Epithelial cell of esophagus (primary cell): ENCODE measurements around the gene RSAD1.

Source experiments
- DNase-seq: peaks from one replicate; pipeline ENCODE4 v3.0.0; 2010; ENCODE audit warnings: low read depth
- H3K4me3 ChIP-seq: 2 replicates; pipeline ENCODE4 v1.5.1; 2011; ENCODE audit warnings: mild to moderate bottlenecking, low read length, control low read depth
- TF ChIP-seq, protein P1 (sequence below): IDR thresholded peaks from 2 replicates; pipeline ENCODE4 v1.5.1; 2011; ENCODE audit warnings: low read depth, mild to moderate bottlenecking, low read length, control low read depth, inconsistent platforms; ENCODE audit not compliant: insufficient read depth; ENCODE audit errors: missing control alignments

The RSAD1 gene

DNA sequence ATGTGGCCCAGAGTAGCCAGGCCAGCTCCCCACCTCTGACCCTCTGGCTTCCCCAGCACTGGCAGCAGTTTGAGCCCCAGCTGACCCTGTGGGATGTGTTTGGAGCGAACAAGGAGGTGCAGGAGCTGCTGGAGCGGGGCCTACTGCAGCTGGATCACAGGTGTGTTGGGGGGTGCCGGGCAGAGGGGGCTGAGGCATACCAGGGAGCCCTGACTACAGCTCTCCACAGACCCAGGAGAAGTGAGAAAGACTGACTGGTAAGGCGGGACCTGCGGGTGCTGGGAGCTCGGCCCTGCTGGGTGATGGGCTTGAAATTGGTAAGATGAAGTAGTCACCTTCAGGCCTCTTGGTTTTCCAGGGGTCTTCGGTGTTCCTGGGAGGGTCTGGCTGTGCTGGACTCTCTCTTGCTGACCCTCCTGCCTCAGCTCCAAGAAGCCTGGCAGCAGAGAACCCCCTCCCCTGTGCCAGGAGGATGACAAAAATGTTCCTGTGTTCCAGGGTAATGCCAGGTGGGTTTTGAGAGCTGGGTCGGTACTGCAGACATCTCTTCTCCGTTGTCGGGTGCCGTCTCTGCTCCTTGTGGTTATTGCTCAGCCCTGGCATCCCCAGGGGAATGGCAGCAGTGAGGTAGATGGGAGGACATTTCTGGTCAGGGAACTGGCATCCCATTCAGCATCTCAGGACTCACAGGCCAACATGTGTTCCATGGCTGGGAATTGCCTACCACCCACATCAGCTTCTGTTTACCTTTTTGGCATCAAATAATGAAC, 5.9 kb downstream of the RSAD1 start:
- TF ChIP-seq, protein P1, sequence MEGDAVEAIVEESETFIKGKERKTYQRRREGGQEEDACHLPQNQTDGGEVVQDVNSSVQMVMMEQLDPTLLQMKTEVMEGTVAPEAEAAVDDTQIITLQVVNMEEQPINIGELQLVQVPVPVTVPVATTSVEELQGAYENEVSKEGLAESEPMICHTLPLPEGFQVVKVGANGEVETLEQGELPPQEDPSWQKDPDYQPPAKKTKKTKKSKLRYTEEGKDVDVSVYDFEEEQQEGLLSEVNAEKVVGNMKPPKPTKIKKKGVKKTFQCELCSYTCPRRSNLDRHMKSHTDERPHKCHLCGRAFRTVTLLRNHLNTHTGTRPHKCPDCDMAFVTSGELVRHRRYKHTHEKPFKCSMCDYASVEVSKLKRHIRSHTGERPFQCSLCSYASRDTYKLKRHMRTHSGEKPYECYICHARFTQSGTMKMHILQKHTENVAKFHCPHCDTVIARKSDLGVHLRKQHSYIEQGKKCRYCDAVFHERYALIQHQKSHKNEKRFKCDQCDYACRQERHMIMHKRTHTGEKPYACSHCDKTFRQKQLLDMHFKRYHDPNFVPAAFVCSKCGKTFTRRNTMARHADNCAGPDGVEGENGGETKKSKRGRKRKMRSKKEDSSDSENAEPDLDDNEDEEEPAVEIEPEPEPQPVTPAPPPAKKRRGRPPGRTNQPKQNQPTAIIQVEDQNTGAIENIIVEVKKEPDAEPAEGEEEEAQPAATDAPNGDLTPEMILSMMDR, result no peak
- no peak overlapping the region for H3K4me3 ChIP-seq
- DNase-seq, result no peak

DNA sequence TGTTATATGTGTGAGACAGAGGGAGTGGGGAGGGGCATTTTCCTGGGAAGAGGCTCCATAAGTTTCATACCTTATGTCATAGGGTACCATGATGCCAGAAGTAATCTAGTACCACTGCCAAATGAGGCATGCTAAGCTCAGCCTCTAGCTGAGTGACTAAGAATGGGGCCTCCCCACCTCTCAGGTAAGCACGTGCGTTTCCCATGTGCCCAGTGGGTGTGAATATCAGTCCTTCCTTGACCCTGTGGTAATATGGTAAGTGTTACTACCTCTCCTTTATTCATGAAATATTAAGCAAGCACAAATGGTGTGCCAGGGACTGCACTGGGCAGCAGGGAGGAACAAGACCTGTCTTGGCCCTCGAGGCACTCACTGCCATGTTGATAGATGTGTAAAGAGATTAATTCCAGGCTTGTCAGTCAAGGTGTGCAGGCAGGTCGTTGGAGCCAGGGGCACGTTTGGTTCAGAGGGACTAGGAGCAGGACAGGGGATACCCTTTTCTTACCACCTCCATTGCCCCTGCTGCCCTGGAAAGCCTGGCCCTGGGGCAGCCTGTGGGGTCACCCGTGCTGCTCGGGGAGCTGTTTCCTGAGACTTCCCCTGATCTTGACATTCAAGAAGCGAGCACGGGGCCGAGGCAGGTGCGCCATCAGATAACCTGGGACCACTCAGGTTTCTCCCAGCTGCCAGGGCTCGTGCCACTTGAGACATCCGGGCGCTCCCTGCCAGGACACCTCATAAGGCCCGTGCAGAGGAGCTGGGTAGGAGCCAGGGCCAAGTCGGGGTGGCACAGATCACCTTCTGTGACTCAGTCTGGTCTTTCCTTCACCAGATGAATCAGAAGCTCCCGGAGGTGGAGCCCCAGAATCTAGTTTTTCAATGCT, 8.8 kb downstream of the RSAD1 start:
- DNase-seq, result peak; percentile 95
- no peak overlapping the region for H3K4me3 ChIP-seq
- TF ChIP-seq, protein P1, result no peak

DNA sequence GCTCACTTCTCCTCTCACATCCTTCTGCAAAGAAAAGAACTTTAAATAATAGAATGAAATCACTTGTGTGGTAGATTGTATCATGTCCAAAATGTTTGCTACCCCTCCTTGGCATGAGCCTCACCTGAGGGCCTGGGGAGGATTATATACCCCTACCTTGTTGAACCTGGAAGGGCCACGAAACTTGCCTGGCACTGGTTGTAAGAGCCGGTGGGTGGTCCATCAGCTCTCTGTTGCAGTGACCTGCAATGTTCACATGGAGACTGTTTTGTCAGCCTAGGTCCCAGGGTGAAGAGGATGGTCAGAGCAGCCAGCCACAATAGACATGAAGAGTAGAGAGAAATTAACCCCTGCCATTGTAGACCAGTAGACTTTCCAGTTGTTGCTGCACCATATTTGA, 10.2 kb downstream of the RSAD1 start:
- TF ChIP-seq, protein P1, result no peak
- H3K4me3 ChIP-seq, result no peak overlapping the region
- no peak for DNase-seq

DNA sequence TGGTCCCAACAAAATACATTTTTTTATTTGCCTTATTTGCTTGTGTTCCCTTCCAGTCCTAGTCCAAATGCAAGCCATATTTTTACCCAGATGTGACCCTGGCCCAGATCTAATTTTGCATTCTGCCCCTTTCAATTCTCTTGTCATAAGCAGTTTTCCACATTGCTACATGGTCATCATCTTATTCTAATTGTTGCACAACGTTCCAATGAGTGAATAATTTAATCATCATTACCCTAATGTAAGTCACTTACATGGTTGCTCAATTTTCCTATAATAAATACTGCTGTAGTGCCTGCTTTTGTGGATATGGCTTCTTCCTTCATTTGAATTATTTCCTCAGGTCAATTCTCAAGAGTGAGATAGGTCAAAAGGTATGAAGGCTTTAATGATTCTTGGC, 12.8 kb downstream of the RSAD1 start:
- peak; percentile 73 for DNase-seq
- no peak overlapping the region for H3K4me3 ChIP-seq
- TF ChIP-seq, protein P1, result no peak

DNA sequence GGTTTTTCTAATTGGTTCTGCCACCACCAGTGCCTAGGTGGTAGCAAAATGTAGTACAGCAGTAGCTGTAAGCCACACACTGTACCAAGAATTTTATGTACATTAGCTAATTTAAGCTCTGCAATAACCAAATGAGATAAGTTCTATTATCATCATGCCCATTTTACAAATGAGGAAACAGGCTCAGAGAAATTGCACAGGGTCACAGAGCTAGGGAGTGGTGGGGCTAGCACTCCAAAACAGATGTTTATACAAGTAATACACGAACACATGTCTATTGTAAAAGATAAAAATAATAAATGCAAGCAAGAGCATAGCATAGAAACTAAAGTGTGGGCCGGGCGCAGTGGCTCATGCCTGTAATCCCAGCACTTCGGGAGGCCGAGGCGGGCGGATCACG, 13.6 kb downstream of the RSAD1 start:
- DNase-seq, result no peak
- no peak overlapping the region for H3K4me3 ChIP-seq
- TF ChIP-seq, protein P1, result no peak

DNA sequence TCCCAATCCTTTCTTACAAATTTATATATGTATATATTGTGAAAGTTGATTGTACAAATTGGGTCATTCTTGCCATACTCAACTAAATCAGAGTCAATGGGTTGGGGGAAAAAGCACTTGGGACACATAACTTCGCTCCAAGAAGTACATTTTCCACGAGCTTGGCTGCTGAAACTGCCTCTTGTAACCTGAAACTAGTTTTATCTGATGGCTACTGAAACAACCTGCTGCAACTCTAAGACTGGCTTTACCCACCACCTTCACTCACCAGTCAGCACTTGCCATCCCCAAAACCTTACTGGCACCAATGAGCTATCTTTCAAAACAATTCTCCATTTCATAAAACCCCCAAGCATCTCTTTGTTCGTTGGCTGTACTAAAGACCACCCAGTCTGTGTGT, 15.1 kb downstream of the RSAD1 start:
- TF ChIP-seq, protein P1, result no peak
- no peak for DNase-seq
- H3K4me3 ChIP-seq, result no peak overlapping the region
